K562 (cell line): ENCODE results near the gene NDUFAF5. TPM values are rescaled to one million over a fixed set of nuclear protein-coding genes. Genes with fewer than 3 reads are reported as not detected.

ENCODE experiments used
- ATAC-seq: fragments of 200-7000 bp; cut with Tn5 transposase; 3 replicates; pipeline ENCODE4 v1.9.1; 2020; ENCODE audit warnings: moderate library complexity
- BruUV-seq: library from RNA; stranded (reverse); fragments of 400-500 nt; replicated peaks from 2 replicates; lab custom pipeline; 2021; lab: Mats Ljungman, UMichigan
- CTCF ChIA-PET: fragments of 300-600 bp; formaldehyde crosslinking; extraction: SDS; loops from one replicate; lab custom pipeline; 2021; ENCODE audit warnings: low intra/inter-chr PET ratio; lab: Yijun Ruan, JAX
- POLR2A ChIA-PET: fragments of 300-600, 350-650 bp; sonication (Branson Sonifier 250); formaldehyde crosslinking; extraction: SDS; loops from one replicate; lab custom pipeline; 2021; ENCODE audit warnings: antibody characterized with exemption, inconsistent platforms; lab: Yijun Ruan, JAX
- DNase-seq, 4 experiments: peaks; one replicate each; pipeline versions ENCODE4 v3.0.0 to v3.0.0-alpha.2; 2011 to 2018; ENCODE audit warnings: low spot score in 3 of 4, mixed read lengths in 3 of 4; ENCODE audit errors: extremely low read depth in 1 of 4
- FAIRE-seq: peaks from 2 replicates; lab custom pipeline; 2011; peaks lifted over from hg19 to GRCh38; lab: Jason Lieb, UNC
- H2AFZ ChIP-seq: 2 replicates; pipeline ENCODE4 v1.6.0; 2011; ENCODE audit warnings: low read depth, low read length, control low read depth, inconsistent platforms
- H3K27ac ChIP-seq: fragments of 200-600 bp; 3 replicates; pipeline ENCODE4 v1.8.0; 2011; ENCODE audit warnings: low read depth, mild to moderate bottlenecking, control low read depth, inconsistent platforms, low read length, moderate library complexity, mixed read lengths; ENCODE audit errors: extremely low read depth
- H3K27me3 ChIP-seq, 2 experiments: fragments of 300-600 bp in 1 of 2; 2 replicates in 1 of 2; 3 replicates in 1 of 2; pipeline versions ENCODE4 v1.6.0 to v1.8.0; 2011; ENCODE audit warnings: inconsistent platforms in 2 of 2, low read length in 2 of 2, mild to moderate bottlenecking in 1 of 2, mixed read lengths in 1 of 2, moderate library complexity in 1 of 2; ENCODE audit not compliant: control insufficient read depth in 2 of 2, insufficient read depth in 2 of 2
- H3K36me3 ChIP-seq: fragments of 300-600 bp; 3 replicates; pipeline ENCODE4 v1.8.0; 2011; ENCODE audit warnings: mild to moderate bottlenecking, low read length, inconsistent platforms; ENCODE audit not compliant: control insufficient read depth, insufficient read depth
- H3K4me1 ChIP-seq, 2 experiments: fragments of 200-600 bp in 1 of 2; replicated peaks in 1 of 2; 2 replicates in 1 of 2; 3 replicates in 1 of 2; pipeline versions ENCODE4 v1.5.1 to v1.8.0; 2011; ENCODE audit warnings: inconsistent platforms in 2 of 2, low read length in 2 of 2, mild to moderate bottlenecking in 1 of 2, mixed read lengths in 1 of 2, moderate library complexity in 1 of 2; ENCODE audit not compliant: control insufficient read depth in 2 of 2, insufficient read depth in 2 of 2
- H3K4me2 ChIP-seq: 2 replicates; pipeline ENCODE4 v1.6.1; 2011; ENCODE audit warnings: low read length, control low read depth, inconsistent platforms, mixed read lengths; ENCODE audit not compliant: insufficient read depth
- H3K4me3 ChIP-seq: fragments of 200-600 bp; sonication (generic), shearing (Covaris generic); 2 replicates; pipeline ENCODE4 v1.5.1; 2016; ENCODE audit warnings: control low read depth, inconsistent platforms
- H3K79me2 ChIP-seq: fragments of 200-600 bp; 3 replicates; pipeline ENCODE4 v1.8.0; 2011; ENCODE audit warnings: low read length, inconsistent platforms; ENCODE audit not compliant: control insufficient read depth, insufficient read depth
- H3K9ac ChIP-seq, 2 experiments: 2 replicates each; pipeline versions ENCODE4 v1.6.0 to v1.6.1; 2011; ENCODE audit warnings: low read depth in 2 of 2, low read length in 2 of 2, control low read depth in 1 of 2, inconsistent platforms in 1 of 2, mild to moderate bottlenecking in 1 of 2, mixed read lengths in 1 of 2; ENCODE audit not compliant: insufficient read depth in 1 of 2
- H3K9me1 ChIP-seq: one replicate; pipeline ENCODE4 v1.6.0; 2011; ENCODE audit warnings: inconsistent platforms, mild to moderate bottlenecking, low read length, moderate library complexity; ENCODE audit not compliant: control insufficient read depth, insufficient read depth
- H3K9me3 ChIP-seq: replicated peaks from 2 replicates; pipeline ENCODE4 v1.5.1; 2011; ENCODE audit warnings: low read depth, low read length, inconsistent platforms; ENCODE audit not compliant: control insufficient read depth, insufficient read depth
- H4K20me1 ChIP-seq: replicated peaks from 2 replicates; pipeline ENCODE4 v1.6.1; 2011; ENCODE audit warnings: low read length, inconsistent platforms, mixed read lengths; ENCODE audit not compliant: control insufficient read depth, insufficient read depth
- EP300 ChIP-seq: IDR thresholded peaks from 2 replicates; pipeline ENCODE4 v1.6.1; 2012; ENCODE audit warnings: low read length, improper control_type of control experiment
- FOXJ3 ChIP-seq: sonication (generic); formaldehyde crosslinking; IDR thresholded peaks from 2 replicates; pipeline ENCODE4 v1.4.0; 2020; ENCODE audit warnings: mild to moderate bottlenecking, missing genetic modification reagents
- KDM2B ChIP-seq: fragments of 250-450 bp; sonication (Bioruptor Pico); IDR thresholded peaks from 2 replicates; pipeline ENCODE4 v1.8.0; 2021; ENCODE audit warnings: mild to moderate bottlenecking, moderate library complexity
- PCBP1 ChIP-seq: fragments of 200-400 bp; formaldehyde crosslinking; IDR thresholded peaks from 2 replicates; pipeline ENCODE4 v1.6.1; 2018; ENCODE audit warnings: mild to moderate bottlenecking, low read depth, low read length; ENCODE audit not compliant: poor library complexity, severe bottlenecking
- POLR3A ChIP-seq: IDR thresholded peaks from 2 replicates; pipeline ENCODE4 v1.6.1; 2011; ENCODE audit warnings: borderline replicate concordance, mild to moderate bottlenecking, moderate library complexity; ENCODE audit not compliant: insufficient read length, insufficient read depth; ENCODE audit errors: extremely low read depth
- XRCC4 ChIP-seq: IDR thresholded peaks from one replicate; pipeline ENCODE4 v1.6.1; 2011; ENCODE audit not compliant: insufficient read depth, insufficient read length; ENCODE audit errors: extremely low read depth
- ZNF324 ChIP-seq: fragments of 250-450 bp; sonication (Bioruptor Pico); IDR thresholded peaks from 2 replicates; pipeline ENCODE4 v1.4.0; 2020; ENCODE audit warnings: mild to moderate bottlenecking
- ZNF584 ChIP-seq: fragments of 200-800 bp; sonication (Bioruptor generic); IDR thresholded peaks from 2 replicates; pipeline ENCODE4 v1.6.1; 2016; ENCODE audit warnings: low read depth, mild to moderate bottlenecking, missing genetic modification characterization, missing compliant biosample characterization
- WGBS: fragments of 100-300 bp; shearing (Covaris generic); methylation state at CpG from one replicate; pipeline ENCODE4 v1.1.6; 2016; ENCODE audit warnings: low coverage, mixed read lengths; ENCODE audit not compliant: insufficient coverage; ENCODE audit errors: missing lambda C conversion rate; 5-methylcytosine and 5-hydroxymethylcytosine counted together
- in situ Hi-C: fragments of 300-500 bp; cut with MboI; formaldehyde crosslinking; loops from 4 replicates; pipeline ENCODE4 v1.15.0; 2018; ENCODE audit warnings: inconsistent platforms, mixed read lengths
- intact Hi-C: fragments of 100-400 bp; cut with micrococcal nuclease; formaldehyde crosslinking; loops from 2 replicates; pipeline ENCODE4 v1.14.2; 2022
- polyA plus RNA-seq, 8 experiments: library from polyadenylated mRNA; depleted of rRNA in 4 of 8; stranded (reverse) in 5 of 8; unstranded in 3 of 8; fragments of >200 nt; fragmentation: Nextera tagmentation in 2 of 8; fragmentation: Illumina TruSeq in 1 of 8; extraction: Ambion mirVana in 2 of 8; extraction: Trizol in 1 of 8; gene quantifications; 2 replicates each; pipeline versions ENCODE4 v1.2.1 to v1.2.3, GENCODE V29; 2011 to 2014; ENCODE audit warnings: inconsistent platforms in 1 of 8, missing spikeins in 1 of 8
- total RNA-seq, 7 experiments: library from RNA; depleted of rRNA in 6 of 7; stranded (reverse); fragments of >200 nt in 6 of 7; fragmentation: Illumina TruSeq in 2 of 7; extraction: Trizol in 2 of 7; gene quantifications; 2 replicates each; pipeline versions ENCODE4 v1.2.1 to v1.2.3, GENCODE V29; 2011 to 2021; ENCODE audit warnings: low replicate concordance in 1 of 7
- TF ChIP-seq, protein P1 (sequence below): fragments of 250-450 bp; sonication (Bioruptor Pico); IDR thresholded peaks from 2 replicates; pipeline ENCODE4 v1.5.0; 2021
- TF ChIP-seq, protein P2 (sequence below), 2 experiments: fragments of 450-650 bp; IDR thresholded peaks; 2 replicates each; pipeline ENCODE4 v1.6.1; 2016

Gene NDUFAF5
- total and polyA plus RNA-seq, 9 of the 15 experiments (the other 6 are each of a cell fraction or from before 2014, with no cell fraction given): 17.2 to 33.1 (median 27.3) TPM

DNA sequence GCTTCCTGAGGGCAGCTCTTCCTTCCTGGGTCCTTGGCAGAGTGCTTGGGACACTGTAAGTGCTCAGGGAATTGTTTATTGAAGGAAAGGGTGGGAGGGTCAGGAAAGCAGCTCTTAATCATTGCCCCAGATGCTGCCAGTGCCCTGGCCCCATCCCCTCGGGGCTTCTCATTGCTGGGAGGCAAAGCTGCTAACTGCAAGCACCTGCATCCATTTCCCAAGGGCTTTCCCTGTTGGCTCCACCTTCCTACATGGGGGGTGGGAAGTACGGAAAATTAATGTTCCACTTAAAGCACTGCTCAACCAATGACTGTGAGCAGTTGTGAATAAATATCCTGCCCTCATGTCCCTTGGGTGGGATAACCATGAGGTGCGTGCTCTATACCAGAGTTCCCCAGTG, 56.4 kb downstream of the NDUFAF5 start:
- Histone ChIP-seq H3K79me2 (no peaks in the 10 kb centered on the region), H4K20me1 (no peaks in the 10 kb centered on the region), H3K27ac (no peak overlapping the region), H3K4me1 (no peaks in the 10 kb centered on the region), H3K36me3 (no peaks in the 10 kb centered on the region), H3K9ac (no peak overlapping the region), H3K27me3 (peaks cover 0 to 5% of the 10 kb centered on the region in 2 experiments; a peak in 3 of 5 replicates), H3K4me2 (no peak overlapping the region), H2AFZ (no peak overlapping the region), H3K9me3 (no peaks in the 10 kb centered on the region), H3K9me1 (no peaks in the 10 kb centered on the region), H3K4me3 (no peak overlapping the region)
- DNase-seq: no peak
- POLR2A ChIA-PET: interaction anchor here (0.8 kb wide), 1 partner anchor 11 kb away, joined by 3 read pairs; no protein-coding TSS in a partner anchor
- FAIRE-seq: no peak
- TF ChIP-seq, protein P1, sequence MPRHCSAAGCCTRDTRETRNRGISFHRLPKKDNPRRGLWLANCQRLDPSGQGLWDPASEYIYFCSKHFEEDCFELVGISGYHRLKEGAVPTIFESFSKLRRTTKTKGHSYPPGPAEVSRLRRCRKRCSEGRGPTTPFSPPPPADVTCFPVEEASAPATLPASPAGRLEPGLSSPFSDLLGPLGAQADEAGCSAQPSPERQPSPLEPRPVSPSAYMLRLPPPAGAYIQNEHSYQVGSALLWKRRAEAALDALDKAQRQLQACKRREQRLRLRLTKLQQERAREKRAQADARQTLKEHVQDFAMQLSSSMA (CRISPR knock-in tag): no peak
- TF ChIP-seq, protein P2, sequence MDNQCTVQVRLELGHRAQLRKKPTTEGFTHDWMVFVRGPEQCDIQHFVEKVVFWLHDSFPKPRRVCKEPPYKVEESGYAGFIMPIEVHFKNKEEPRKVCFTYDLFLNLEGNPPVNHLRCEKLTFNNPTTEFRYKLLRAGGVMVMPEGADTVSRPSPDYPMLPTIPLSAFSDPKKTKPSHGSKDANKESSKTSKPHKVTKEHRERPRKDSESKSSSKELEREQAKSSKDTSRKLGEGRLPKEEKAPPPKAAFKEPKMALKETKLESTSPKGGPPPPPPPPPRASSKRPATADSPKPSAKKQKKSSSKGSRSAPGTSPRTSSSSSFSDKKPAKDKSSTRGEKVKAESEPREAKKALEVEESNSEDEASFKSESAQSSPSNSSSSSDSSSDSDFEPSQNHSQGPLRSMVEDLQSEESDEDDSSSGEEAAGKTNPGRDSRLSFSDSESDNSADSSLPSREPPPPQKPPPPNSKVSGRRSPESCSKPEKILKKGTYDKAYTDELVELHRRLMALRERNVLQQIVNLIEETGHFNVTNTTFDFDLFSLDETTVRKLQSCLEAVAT (IDR thresholded peaks at IDR 0.05): no peak
- no peak for TF ChIP-seq PCBP1
- no peak for TF ChIP-seq EP300
- TF ChIP-seq ZNF584: no peak
- TF ChIP-seq XRCC4: no peak
- no peak for TF ChIP-seq POLR3A
- no peak for TF ChIP-seq ZNF324 (CRISPR knock-in tag)
- TF ChIP-seq FOXJ3: no peak
- TF ChIP-seq KDM2B (CRISPR knock-in tag): no peak
- in situ Hi-C loops (no loop called here), intact Hi-C loops (no loop called here)
- WGBS: 0% methylated on average over 2 of the region's 3 CpGs
- no peak for ATAC-seq
- CTCF ChIA-PET: no interaction called here
- no TSS peak for BruUV-seq
